ENCODE data around the gene PCDH19. TPM values are rescaled to one million over a fixed set of nuclear protein-coding genes. Genes with fewer than 3 reads are reported as not detected.

PCDH19 gene
- total RNA-seq, 1 experiment from 2014 or later: 1.2 TPM

GRCh38 chrX:100328351-100328750 is 81.7 kb downstream of the PCDH19 start:
- Histone ChIP-seq H3T11ph (ENCODE audit: low read length) (no peak overlapping the region), H3K4me1 (ENCODE audit: insufficient read depth, low read length) (no peaks in the 10 kb centered on the region), H3K23me2 (ENCODE audit: insufficient read length, low read depth, low read length, poor library complexity, severe bottlenecking) (no peaks in the 10 kb centered on the region), H3K56ac (ENCODE audit: insufficient read length, low read depth, low read length) (no peak overlapping the region), H2BK5ac (ENCODE audit: insufficient read length, low read length) (no peak overlapping the region), H3K79me1 (ENCODE audit: insufficient read depth, low read depth, low read length, poor library complexity, severe bottlenecking) (no peaks in the 10 kb centered on the region), H3K4me2 (ENCODE audit: insufficient read depth, insufficient read length, low read length) (no peak overlapping the region), H3K27ac (ENCODE audit: insufficient read length, low read depth, low read length) (no peak overlapping the region), H2BK120ac (ENCODE audit: low read depth, low read length, poor library complexity, severe bottlenecking) (no peak overlapping the region), H2BK12ac (ENCODE audit: insufficient read length, low read depth, low read length) (no peak overlapping the region), H2BK15ac (ENCODE audit: low read depth, low read length) (no peak overlapping the region), H4K91ac (ENCODE audit: insufficient read length, low read depth, low read length) (no peak overlapping the region), H2AK5ac (ENCODE audit: insufficient read length, low read length) (no peak overlapping the region), H3K14ac (ENCODE audit: insufficient read depth, low read length) (no peak overlapping the region), H3K9ac (ENCODE audit: extremely low read depth, insufficient read length, low read length) (no peak overlapping the region), H3K23ac (ENCODE audit: insufficient read length, low read depth, low read length) (no peak overlapping the region), H3K9me3 (ENCODE audit: control insufficient read depth, low read depth, low read length) (no peaks in the 10 kb centered on the region), H3K4ac (ENCODE audit: low read depth, low read length) (no peak overlapping the region), H3K18ac (ENCODE audit: insufficient read length, low read depth, low read length) (no peak overlapping the region), H3K27me3 (ENCODE audit: insufficient read depth, low read length) (no peaks in the 10 kb centered on the region), H3K79me2 (ENCODE audit: insufficient read depth, low read length) (no peaks in the 10 kb centered on the region), H4K20me1 (ENCODE audit: control insufficient read depth, insufficient read depth, insufficient read length) (no peaks in the 10 kb centered on the region), H4K5ac (ENCODE audit: insufficient read length, low read depth, low read length) (no peak overlapping the region), H2AFZ (ENCODE audit: low read length) (no peak overlapping the region), H2BK20ac (ENCODE audit: low read depth, low read length, poor library complexity, severe bottlenecking) (no peak overlapping the region), H4K8ac (replicated peaks; ENCODE audit: insufficient read length, low read depth, low read length) (no peak overlapping the region)
- WGBS (ENCODE audit: extremely low coverage, insufficient read length, low lambda C conversion rate): no CpG with 5 or more reads among the region's 6 CpGs
- H3K27ac Mint-ChIP-seq: 0 out of 7 replicates have a peak overlapping the region, but pooled peaks of 1 of the 3 experiments have one; percentile 37
- H3K4me3 Mint-ChIP-seq: no peak overlapping the region
- H3K27me3 Mint-ChIP-seq (ENCODE audit: low read depth): no peaks in the 10 kb centered on the region
- H3K36me3 Mint-ChIP-seq (ENCODE audit: insufficient read depth in 1 of 3, low read depth in 3 of 3): no peaks in the 10 kb centered on the region
- TF ChIP-seq, protein P1, sequence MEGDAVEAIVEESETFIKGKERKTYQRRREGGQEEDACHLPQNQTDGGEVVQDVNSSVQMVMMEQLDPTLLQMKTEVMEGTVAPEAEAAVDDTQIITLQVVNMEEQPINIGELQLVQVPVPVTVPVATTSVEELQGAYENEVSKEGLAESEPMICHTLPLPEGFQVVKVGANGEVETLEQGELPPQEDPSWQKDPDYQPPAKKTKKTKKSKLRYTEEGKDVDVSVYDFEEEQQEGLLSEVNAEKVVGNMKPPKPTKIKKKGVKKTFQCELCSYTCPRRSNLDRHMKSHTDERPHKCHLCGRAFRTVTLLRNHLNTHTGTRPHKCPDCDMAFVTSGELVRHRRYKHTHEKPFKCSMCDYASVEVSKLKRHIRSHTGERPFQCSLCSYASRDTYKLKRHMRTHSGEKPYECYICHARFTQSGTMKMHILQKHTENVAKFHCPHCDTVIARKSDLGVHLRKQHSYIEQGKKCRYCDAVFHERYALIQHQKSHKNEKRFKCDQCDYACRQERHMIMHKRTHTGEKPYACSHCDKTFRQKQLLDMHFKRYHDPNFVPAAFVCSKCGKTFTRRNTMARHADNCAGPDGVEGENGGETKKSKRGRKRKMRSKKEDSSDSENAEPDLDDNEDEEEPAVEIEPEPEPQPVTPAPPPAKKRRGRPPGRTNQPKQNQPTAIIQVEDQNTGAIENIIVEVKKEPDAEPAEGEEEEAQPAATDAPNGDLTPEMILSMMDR (conservative IDR thresholded peaks at IDR 0.05): no peak
- H3K9me3 Mint-ChIP-seq: no peaks in the 10 kb centered on the region
- peaks cover 11 to 19% of the 10 kb centered on the region in 2 experiments for H3K4me1 Mint-ChIP-seq
- no peak for DNase-seq
